Limb (tissue), 2 donors: ENCODE data around the gene ABI3BP.

Experiments used
- DNase-seq, 2 donors: peaks; one replicate each; pipeline ENCODE4 v3.0.0-alpha.2; 2016; ENCODE audit errors: extremely low spot score in 2 of 2

Gene ABI3BP

GRCh38 chr3:100780071-100780622, 213.1 kb downstream of the ABI3BP start:
- no peak for DNase-seq

GRCh38 chr3:100779480-100779879, 213.7 kb downstream of the ABI3BP start:
- no peak for DNase-seq

GRCh38 chr3:100777271-100777670, 215.9 kb downstream of the ABI3BP start:
- no peak for DNase-seq

- no peak for DNase-seq
Observed at GRCh38 chr3:100776746-100777145, 216.5 kb downstream of the ABI3BP start.

- no peak for DNase-seq
Observed at GRCh38 chr3:100776097-100776729, 217.0 kb downstream of the ABI3BP start.

GRCh38 chr3:100775669-100776068, 217.6 kb downstream of the ABI3BP start:
- DNase-seq, result no peak

- no peak for DNase-seq
Observed at GRCh38 chr3:100775226-100775625, 218.0 kb downstream of the ABI3BP start.

GRCh38 chr3:100769693-100770092, 223.5 kb downstream of the ABI3BP start:
- no peak for DNase-seq

GRCh38 chr3:100766069-100766468, 227.2 kb downstream of the ABI3BP start:
- no peak for DNase-seq

GRCh38 chr3:100765437-100765975, 227.7 kb downstream of the ABI3BP start:
- DNase-seq, result no peak

GRCh38 chr3:100761951-100762350, 231.3 kb downstream of the ABI3BP start:
- DNase-seq, result no peak

GRCh38 chr3:100761211-100761942, 231.8 kb downstream of the ABI3BP start:
- no peak for DNase-seq

GRCh38 chr3:100760377-100760776, 232.8 kb downstream of the ABI3BP start:
- DNase-seq, result peak in 1 of 2 donors; percentile 44

- peak in 1 of 2 donors; percentile 45 for DNase-seq
Observed at GRCh38 chr3:100759950-100760349, 233.3 kb downstream of the ABI3BP start.

- no peak for DNase-seq
Observed at GRCh38 chr3:100759159-100759558, 234.1 kb downstream of the ABI3BP start.

- peak in 1 of 2 donors; percentile 36 for DNase-seq
Observed at GRCh38 chr3:100756441-100756840, 236.8 kb downstream of the ABI3BP start.

GRCh38 chr3:100754563-100755334, 238.5 kb downstream of the ABI3BP start:
- no peak for DNase-seq

GRCh38 chr3:100753846-100754245, 239.4 kb downstream of the ABI3BP start:
- no peak for DNase-seq

- DNase-seq, result no peak
Observed at GRCh38 chr3:100748967-100749366, 244.3 kb downstream of the ABI3BP start.

- no peak for DNase-seq
Observed at GRCh38 chr3:100748220-100748619, 245.0 kb downstream of the ABI3BP start.

- no peak for DNase-seq
Observed at GRCh38 chr3:100746092-100746491, 247.1 kb downstream of the ABI3BP start.

GRCh38 chr3:100745617-100746016, 247.6 kb downstream of the ABI3BP start:
- DNase-seq, result no peak
